GM19395 (cell line): ENCODE measurements around the gene ADGRL3.
"Not testable (repeated sequence)": the region's sequence is repeated elsewhere in the genome, so short reads cannot be mapped to it uniquely, and the experiment has no call there.

ENCODE experiments used
- ATAC-seq: cut with Tn5 transposase; IDR thresholded peaks from one replicate; pipeline ENCODE4 v1.9.1; 2021; ENCODE audit warnings: mild to moderate bottlenecking, moderate library complexity; ENCODE audit not compliant: unreplicated experiment

Gene ADGRL3

DNA sequence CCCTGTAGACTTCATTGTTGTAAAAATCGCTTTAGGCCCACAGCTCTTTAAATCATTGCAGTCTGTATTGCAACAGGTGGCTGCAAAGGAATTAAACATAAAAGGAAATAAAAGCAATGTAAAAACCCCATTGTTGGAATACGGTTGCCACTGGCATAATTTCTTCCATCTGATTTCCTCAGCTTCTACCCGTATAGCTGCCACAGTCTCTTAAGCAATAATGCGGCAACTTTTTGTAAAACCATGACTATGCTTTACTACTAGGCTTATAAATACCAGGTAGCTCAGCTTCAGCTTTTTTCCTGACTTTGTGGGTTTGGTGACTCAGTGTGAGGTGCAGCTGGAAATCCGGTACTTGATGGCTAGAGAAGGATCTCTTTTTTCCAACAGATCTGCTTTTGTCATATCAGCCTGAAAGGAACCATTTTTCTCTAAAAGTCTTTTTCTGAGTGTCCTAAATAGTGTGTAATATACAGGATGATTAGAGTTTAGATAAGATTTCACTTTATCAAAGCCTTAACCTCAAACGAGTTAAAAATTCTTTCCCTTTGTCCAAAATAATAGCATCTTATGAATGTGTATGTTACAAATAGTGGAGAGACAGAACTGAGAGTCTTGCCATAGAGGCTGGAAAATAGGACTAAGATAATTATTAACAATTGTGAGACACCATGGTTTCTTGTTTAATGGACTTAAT, 268.0 kb downstream of the ADGRL3 start:
- ATAC-seq, result no peak

- no peak for ATAC-seq
Measured at GRCh38 chr4:61473306-61473705, 273.2 kb downstream of the ADGRL3 start.

DNA sequence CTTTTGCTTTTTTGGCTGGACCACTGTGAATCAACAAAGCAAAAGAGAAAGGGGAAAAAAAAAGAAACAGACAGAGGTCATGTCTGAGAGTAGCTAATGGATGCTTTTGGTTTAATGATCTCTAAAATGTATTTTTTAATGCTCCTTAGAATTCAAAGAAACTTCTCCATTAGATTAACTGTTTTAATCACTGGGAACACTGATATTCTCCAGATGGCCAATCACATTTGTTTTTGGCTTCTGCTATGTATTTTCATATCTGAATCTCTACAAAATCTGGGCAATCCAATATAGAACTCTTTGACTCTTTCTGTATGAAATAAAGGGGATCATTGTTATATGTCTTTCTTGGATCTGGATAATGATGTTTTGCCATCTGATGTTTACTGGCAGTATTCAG, 278.2 kb downstream of the ADGRL3 start:
- ATAC-seq, result no peak

DNA sequence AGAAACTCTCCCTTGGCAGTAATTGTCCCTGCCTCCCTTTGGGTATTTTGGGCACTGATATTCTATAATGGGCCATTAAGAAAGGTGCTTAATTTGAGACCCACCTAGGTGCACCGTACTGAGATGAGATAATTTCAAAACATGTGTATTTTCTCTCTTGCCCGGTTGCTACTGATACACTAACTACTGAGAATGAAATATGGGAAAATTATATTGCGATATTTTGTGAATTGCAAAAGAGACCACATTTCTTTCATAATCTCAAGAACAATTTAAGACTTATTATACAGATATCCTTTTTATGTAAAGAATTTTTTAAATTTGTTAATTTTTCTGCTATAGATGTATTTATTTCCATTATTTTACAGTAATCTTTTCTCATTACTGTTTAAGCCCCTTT, 284.9 kb downstream of the ADGRL3 start:
- no peak for ATAC-seq

DNA sequence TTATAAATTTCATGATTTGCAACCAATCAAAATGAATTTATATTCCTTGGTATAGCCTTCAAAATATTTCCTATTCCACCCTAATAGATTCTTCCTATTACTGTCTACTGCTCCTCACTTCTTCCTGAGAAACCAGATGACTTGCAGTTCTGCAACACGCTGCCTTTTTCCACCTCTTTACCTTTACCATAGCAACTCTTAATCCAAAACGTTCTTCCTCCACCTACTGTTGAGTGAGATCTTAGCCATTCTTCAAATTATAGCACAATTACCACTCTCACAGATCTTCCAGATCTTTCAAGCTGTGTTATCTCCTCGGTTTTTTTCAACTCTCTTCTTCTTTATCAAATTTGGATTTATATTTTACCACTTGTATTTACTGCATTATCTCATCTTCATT, 289.8 kb downstream of the ADGRL3 start:
- no peak for ATAC-seq

DNA sequence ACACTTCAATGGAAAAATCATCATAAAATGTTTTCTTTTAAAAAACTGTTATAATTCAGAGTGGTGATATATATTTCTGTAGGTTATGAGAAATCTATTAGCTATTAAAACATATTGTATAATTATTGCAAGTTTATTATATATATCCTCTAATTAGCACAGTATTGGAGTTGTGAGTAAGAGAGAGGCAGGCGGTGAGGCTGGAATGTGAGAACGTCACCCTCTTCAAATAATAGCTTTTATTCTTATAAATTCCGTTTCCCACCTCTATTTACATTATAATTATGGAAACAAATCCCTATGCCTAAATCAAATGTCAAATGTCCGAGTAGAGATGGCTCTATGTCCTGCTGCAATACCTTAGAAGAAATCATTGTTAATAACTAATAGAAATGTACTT, 292.9 kb downstream of the ADGRL3 start:
- ATAC-seq, result no peak

- ATAC-seq, result no peak
Measured at GRCh38 chr4:61493470-61493869, 293.3 kb downstream of the ADGRL3 start.

DNA sequence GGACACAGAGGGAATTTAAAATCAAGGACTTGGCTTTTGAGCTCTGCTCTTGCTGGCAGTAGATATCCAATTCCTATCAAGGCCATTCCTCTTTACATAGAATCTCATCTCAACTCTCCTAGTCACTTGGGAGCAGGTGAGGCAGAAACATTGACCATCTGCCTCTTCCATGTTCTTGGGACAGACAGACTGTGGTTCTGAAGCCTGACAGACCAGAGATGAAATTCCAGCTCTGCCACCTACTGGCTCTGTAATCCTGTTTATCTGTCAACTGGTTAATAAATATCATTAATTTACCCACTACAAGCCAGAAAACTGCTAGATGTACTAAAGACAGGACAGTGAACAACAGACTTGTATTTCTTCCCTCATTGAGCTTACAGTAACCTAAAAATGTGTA, 300.8 kb downstream of the ADGRL3 start:
- ATAC-seq, result no peak

DNA sequence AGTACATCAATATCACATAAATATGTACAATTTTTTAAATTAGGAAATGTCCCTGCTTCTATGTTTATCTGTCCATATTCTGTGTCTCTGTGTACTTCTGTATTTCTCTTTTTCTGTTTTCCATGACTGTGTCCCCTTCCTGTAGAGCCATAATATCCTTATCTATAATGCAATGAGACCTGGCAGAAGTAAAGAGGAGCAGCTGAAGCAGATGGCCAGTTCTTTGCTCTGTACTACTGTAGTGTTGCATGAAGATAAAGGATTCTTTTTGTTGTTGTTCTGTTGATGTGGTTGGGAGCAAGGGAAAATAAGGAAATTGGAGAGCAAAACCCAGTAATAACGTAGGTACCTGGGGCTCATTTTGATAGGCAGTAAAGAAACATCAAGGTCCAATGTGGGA, 301.7 kb downstream of the ADGRL3 start:
- ATAC-seq, result no peak

DNA sequence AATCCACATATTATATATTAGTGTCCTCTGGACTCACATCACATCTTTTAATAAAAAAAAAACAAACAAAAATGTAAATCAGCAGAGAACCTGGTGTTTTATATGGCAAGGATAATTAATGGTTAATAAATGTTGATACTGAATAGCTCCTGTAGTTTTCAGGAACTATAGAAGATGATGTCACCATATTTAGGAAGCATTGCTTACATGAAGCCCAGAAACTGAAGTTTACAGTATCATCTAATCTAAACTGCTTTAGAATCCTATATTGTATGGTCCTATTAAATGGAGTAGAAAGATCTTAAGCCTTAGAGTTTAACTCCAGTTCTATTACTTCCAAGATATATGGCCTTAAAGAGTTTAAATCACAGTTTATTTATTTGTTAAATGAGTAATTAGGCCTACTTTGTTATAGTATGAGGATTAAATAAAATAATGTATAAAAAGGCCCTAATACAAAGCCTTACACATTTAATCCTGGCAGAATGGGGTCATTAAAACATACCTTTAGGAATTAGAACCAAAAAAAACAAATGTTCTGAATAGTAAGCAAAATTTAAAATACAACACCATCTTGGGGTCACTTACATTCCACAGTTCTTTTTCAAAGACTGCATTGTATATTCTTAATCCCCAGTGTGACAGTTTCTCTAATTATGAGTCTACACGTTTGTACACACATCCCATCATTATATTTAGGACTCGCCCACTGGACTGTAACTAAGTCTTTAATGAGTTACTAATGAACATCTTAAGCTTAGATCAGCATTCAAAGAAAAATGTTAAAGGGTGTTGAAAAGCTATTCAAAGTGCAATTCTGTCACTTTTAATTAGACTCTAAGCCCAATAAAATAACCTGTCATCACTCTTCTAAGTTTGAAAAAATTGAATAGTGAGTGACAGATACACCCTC, 305.9 kb downstream of the ADGRL3 start:
- ATAC-seq, result no peak

- ATAC-seq, result no peak
Measured at GRCh38 chr4:61507091-61507490, 307.0 kb downstream of the ADGRL3 start.

GRCh38 chr4:61509721-61510241, 309.7 kb downstream of the ADGRL3 start:
- ATAC-seq, result not testable (repeated sequence)

- ATAC-seq, result no peak
Measured at GRCh38 chr4:61511716-61512488, 311.8 kb downstream of the ADGRL3 start.

DNA sequence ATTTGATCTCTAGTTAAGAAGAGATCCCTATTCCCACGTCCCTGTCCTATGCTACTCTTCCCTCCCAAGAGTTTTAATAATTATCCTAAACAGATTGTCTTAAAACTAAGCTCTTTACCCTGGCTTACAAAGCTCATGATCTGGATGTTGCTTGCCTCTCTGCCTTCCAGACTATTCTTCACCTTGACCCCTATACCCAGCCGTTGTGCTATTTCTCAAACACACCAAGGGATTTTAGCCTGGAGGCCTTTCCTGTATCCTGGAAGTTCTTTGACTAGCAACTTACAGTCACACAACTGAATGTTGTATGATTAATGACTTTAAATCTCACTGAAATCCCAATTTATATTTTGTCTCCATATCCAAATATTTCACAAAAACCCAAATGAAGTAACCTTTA, 314.9 kb downstream of the ADGRL3 start:
- ATAC-seq, result no peak

DNA sequence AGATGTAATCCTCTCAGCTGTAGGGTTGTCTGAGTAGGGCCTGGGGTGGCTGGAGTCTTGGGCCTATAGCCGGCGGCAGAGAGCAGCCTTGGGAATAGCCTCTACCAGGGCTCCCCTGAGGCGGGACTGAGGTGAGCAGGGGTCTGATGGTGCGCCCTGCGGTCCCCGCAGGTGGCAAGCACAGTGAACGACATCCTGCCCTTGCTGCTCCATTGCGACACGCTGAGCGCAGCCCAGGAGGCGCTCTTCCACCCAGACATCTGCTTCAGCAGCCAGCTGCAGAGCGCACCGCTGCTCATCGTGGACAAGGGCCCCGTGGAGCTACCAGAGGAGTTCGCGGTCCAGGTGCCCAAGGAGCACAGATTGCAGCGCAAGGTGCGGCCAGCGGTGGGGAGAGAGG, 317.0 kb downstream of the ADGRL3 start:
- ATAC-seq, result no peak

DNA sequence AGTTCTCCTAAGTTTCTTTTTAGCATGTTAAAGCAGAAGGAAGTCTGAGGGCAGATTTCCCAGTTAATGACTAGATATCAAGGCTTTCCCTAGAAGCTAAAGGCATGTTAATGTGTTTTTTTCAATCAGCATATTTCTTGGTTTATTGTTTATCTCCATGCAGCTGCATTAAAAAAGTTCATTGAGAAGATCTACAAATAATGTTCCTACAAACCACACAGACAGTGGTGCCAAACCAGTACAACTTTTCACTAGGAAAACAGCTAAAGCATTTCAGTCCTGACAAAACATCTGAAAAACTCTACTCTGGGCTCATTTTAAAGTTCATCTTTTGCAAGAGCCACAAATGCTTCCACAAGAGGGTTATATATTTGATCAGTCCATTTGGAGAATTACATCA, 320.0 kb downstream of the ADGRL3 start:
- ATAC-seq, result no peak

GRCh38 chr4:61520681-61521160, 320.6 kb downstream of the ADGRL3 start:
- no peak for ATAC-seq

DNA sequence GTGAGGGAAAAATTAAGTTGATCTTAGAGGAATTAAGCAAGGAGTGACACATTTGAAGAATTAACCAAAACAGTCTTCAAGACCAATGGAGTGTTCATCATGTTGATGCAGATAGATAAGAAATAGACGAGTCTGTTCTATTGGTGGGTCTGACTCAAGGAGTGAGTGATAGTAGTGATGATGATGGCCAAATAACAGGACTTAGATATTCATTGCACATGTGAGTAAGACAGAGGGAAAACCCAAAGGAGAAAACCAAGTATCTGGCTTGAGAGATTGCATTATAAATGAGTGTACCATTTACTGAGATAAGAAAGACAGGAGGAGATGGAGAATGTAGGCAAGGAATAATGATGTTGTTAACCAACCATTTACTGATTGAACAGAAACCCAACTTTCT, 321.3 kb downstream of the ADGRL3 start:
- no peak for ATAC-seq

- ATAC-seq, result no peak
Measured at GRCh38 chr4:61522312-61522711, 322.2 kb downstream of the ADGRL3 start.

DNA sequence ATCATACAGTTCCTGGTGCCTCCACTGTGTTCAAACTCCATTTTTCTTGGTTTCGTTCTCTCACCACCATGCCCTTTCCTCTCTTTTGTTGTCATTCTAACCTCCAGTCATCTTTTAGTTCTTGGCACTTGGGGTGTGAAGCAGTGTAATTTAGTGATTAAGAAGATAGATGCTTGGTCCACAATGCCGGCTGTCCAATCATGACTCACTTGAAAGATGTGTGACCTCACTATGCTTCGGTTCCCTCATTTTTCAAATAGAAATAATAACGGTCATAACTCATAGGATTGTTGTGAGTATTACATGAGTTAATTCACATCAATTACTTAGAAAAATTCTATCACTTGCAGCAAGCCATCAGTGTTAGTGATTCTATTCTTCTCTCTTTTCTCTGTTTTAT, 327.8 kb downstream of the ADGRL3 start:
- no peak for ATAC-seq

- ATAC-seq, result no peak
Measured at GRCh38 chr4:61528595-61528994, 328.5 kb downstream of the ADGRL3 start.
